GM12891 (cell line): ENCODE data around the gene PRIMA1.

Source experiments
- PAX5 ChIP-seq: IDR thresholded peaks from 2 replicates; pipeline ENCODE4 v1.6.1; 2011; ENCODE audit warnings: low read length, moderate library complexity, mild to moderate bottlenecking; ENCODE audit not compliant: insufficient read depth, severe bottlenecking
- POLR2A ChIP-seq: IDR thresholded peaks from 2 replicates; pipeline ENCODE4 v1.6.1; 2011; ENCODE audit warnings: low read depth, low read length, control low read depth
- POLR2AphosphoS5 ChIP-seq: IDR thresholded peaks from 2 replicates; pipeline ENCODE4 v1.6.1; 2011; ENCODE audit warnings: low read depth, low read length, control low read depth
- SPI1 ChIP-seq: IDR thresholded peaks from 2 replicates; pipeline ENCODE4 v1.6.1; 2011; ENCODE audit warnings: low read depth, low read length, control low read depth
- TAF1 ChIP-seq: IDR thresholded peaks from 2 replicates; pipeline ENCODE4 v1.6.1; 2011; ENCODE audit warnings: low read depth, low read length, control low read depth

GRCh38 chr14:93669632-93670031 lies 118.7 kb downstream of the PRIMA1 start:
- TF ChIP-seq POLR2A = no peak
- TF ChIP-seq SPI1 = no peak
- no peak for TF ChIP-seq POLR2AphosphoS5
- no peak for TF ChIP-seq TAF1
- TF ChIP-seq PAX5 = no peak
